Neuronal stem cell (in vitro differentiated cells): ENCODE measurements around the gene NLGN1.

Experiments used
- DNase-seq: peaks from one replicate; pipeline ENCODE4 v3.0.0-alpha.2; 2013; ENCODE audit warnings: low spot score
- H2AFZ ChIP-seq: one replicate; pipeline ENCODE4 v1.6.1; 2013; ENCODE audit warnings: mild to moderate bottlenecking, low read length, inconsistent platforms
- H2AK5ac ChIP-seq: 2 replicates; pipeline ENCODE4 v1.6.1; 2013; ENCODE audit warnings: low read depth, mild to moderate bottlenecking, inconsistent platforms, low read length, moderate library complexity, mixed read lengths
- H2BK120ac ChIP-seq: 2 replicates; pipeline ENCODE4 v1.6.1; 2013; ENCODE audit warnings: low read depth, mild to moderate bottlenecking, inconsistent platforms, low read length, moderate library complexity, mixed read lengths
- H2BK12ac ChIP-seq: one replicate; pipeline ENCODE4 v1.6.1; 2013; ENCODE audit warnings: low read length, inconsistent platforms
- H2BK15ac ChIP-seq: 2 replicates; pipeline ENCODE4 v1.6.1; 2013; ENCODE audit warnings: mild to moderate bottlenecking, low read length, inconsistent platforms, mixed read lengths
- H2BK5ac ChIP-seq: one replicate; pipeline ENCODE4 v1.6.1; 2013; ENCODE audit warnings: inconsistent platforms, mild to moderate bottlenecking, low read length, moderate library complexity
- H3K14ac ChIP-seq: one replicate; pipeline ENCODE4 v1.6.1; 2013; ENCODE audit warnings: low read length, inconsistent platforms
- H3K18ac ChIP-seq: 2 replicates; pipeline ENCODE4 v1.6.1; 2013; ENCODE audit warnings: low read length, inconsistent platforms
- H3K23ac ChIP-seq: 2 replicates; pipeline ENCODE4 v1.6.1; 2013; ENCODE audit warnings: low read depth, mild to moderate bottlenecking, mixed read lengths, low read length, inconsistent platforms; ENCODE audit not compliant: poor library complexity
- H3K27ac ChIP-seq: replicated peaks from 3 replicates; pipeline ENCODE4 v1.5.1; 2013; ENCODE audit warnings: low read length, inconsistent platforms
- H3K27me3 ChIP-seq, 3 experiments: 2 replicates each; pipeline ENCODE4 v1.6.1; 2013; ENCODE audit warnings: low read length in 3 of 3, mild to moderate bottlenecking in 2 of 3, inconsistent platforms in 1 of 3, low read depth in 1 of 3, mixed read lengths in 1 of 3, moderate library complexity in 1 of 3; ENCODE audit not compliant: control insufficient read depth in 3 of 3, insufficient read depth in 3 of 3
- H3K36me3 ChIP-seq, 2 donors: replicated peaks in 1 of 2; 2 replicates each; pipeline ENCODE4 v1.6.1; 2013; ENCODE audit warnings: low read length in 2 of 2; ENCODE audit not compliant: control insufficient read depth in 2 of 2, insufficient read depth in 2 of 2
- H3K4ac ChIP-seq: 2 replicates; pipeline ENCODE4 v1.6.1; 2013; ENCODE audit warnings: inconsistent platforms, mild to moderate bottlenecking, low read length, moderate library complexity
- H3K4me1 ChIP-seq, 2 donors: 1 replicate in 1 of 2; 2 replicates in 1 of 2; pipeline ENCODE4 v1.6.1; 2013; ENCODE audit warnings: low read length in 2 of 2, low read depth in 1 of 2; ENCODE audit not compliant: control insufficient read depth in 2 of 2, insufficient read depth in 1 of 2
- H3K4me2 ChIP-seq: one replicate; pipeline ENCODE4 v1.6.1; 2013; ENCODE audit warnings: mild to moderate bottlenecking, low read length, inconsistent platforms; ENCODE audit not compliant: insufficient read depth, poor library complexity, severe bottlenecking
- H3K4me3 ChIP-seq, 2 donors: 2 replicates each; pipeline ENCODE4 v1.5.1; 2013; ENCODE audit warnings: low read length in 2 of 2, mild to moderate bottlenecking in 2 of 2, inconsistent platforms in 1 of 2, moderate library complexity in 1 of 2
- H3K79me1 ChIP-seq: one replicate; pipeline ENCODE4 v1.6.1; 2013; ENCODE audit warnings: low read depth, mild to moderate bottlenecking, inconsistent platforms, low read length, moderate library complexity
- H3K9ac ChIP-seq: one replicate; pipeline ENCODE4 v1.6.1; 2013; ENCODE audit warnings: mild to moderate bottlenecking, low read depth, low read length, inconsistent platforms; ENCODE audit not compliant: poor library complexity
- H3K9me3 ChIP-seq, 2 donors: replicated peaks in 1 of 2; 2 replicates each; pipeline versions ENCODE3 to v1.6.1; 2013; ENCODE audit warnings: low read length in 2 of 2, mild to moderate bottlenecking in 2 of 2, inconsistent platforms in 1 of 2, low read depth in 1 of 2, mixed read lengths in 1 of 2, moderate library complexity in 1 of 2; ENCODE audit not compliant: control insufficient read depth in 2 of 2, insufficient read depth in 1 of 2
- H4K8ac ChIP-seq: one replicate; pipeline ENCODE4 v1.6.1; 2013; ENCODE audit warnings: low read depth, mild to moderate bottlenecking, inconsistent platforms, low read length, moderate library complexity
- H4K91ac ChIP-seq: one replicate; pipeline ENCODE4 v1.6.1; 2013; ENCODE audit warnings: low read length, low read depth, mild to moderate bottlenecking, inconsistent platforms; ENCODE audit not compliant: poor library complexity
- WGBS, 2 donors: extraction: QIAGEN DNeasy Blood & Tissue Kit; methylation state at CpG; one replicate each; pipeline ENCODE4 v1.1.7; 2013; ENCODE audit warnings: missing lambda C conversion rate in 2 of 2, mixed read lengths in 1 of 2; ENCODE audit not compliant: insufficient read length in 2 of 2, insufficient replicate concordance in 1 of 2; ENCODE audit errors: extremely low coverage in 2 of 2; 5-methylcytosine and 5-hydroxymethylcytosine counted together

The NLGN1 gene

DNA sequence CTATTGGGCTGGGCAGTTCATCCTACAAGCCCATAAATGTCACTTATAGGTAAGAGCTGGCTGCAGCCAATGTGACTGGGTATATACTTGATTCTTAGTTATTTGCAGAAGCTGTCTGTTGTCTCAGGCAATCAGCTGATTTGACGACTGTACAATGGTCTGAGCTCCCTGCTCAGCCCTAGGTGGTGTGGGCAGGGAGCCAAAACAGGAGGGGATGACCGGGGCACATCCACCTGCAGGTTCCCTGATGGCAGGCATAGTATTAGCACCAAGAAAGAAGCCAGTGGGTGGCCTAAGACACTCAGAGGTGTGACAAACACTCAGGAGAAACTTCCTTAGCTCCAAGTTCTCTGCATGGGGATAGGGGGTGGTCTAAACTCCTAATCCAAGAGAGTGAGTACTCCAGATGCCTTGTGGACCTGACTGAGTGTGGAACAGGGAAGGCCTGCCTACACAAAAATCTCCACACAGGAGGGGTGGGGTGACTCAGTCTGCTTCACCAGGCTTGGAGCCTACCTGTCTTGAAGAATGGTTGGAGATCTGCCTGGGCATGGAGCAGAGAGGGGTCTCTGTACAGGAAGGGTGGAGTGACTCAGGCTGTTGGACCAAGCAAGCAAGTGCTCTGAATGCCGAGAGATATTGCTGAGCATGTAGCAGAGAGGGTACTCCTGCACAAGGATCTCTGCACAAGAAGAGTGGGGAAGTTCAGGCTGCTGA lies 771.2 kb downstream of the NLGN1 start:
- H3K4ac ChIP-seq = no peak overlapping the region
- WGBS, 2 donors = no CpG with 5 or more reads among the region's 3 CpGs
- no peak for DNase-seq

DNA sequence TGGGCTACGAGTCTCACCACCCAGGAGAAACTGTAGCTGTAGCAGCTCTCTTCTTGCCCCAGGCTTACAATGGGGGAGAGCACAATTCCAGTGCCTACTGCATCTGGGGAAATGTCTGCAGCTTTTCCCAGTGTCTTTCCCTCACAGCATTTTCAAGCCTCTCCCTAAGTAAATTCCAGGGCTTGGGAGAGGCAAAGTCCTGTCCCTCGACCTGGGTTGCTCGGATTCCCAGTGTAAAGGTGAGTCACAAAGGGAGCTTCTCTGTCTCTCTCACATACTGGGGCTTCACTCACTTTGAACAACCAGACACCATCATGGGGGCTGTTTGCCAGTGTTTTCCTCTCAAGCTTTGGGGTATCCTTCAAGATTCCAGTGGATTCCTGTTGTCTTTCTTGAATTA lies 772.2 kb downstream of the NLGN1 start:
- Histone ChIP-seq H3K9me3 (peaks cover 2 to 6% of the 10 kb centered on the region in 2 donors), H3K27ac (no peak overlapping the region), H4K91ac (no peak overlapping the region), H3K79me1 (peaks cover 3% of the 10 kb centered on the region), H3K23ac (no peak overlapping the region), H2AK5ac (no peak overlapping the region), H2AFZ (no peak overlapping the region), H3K4me3 (no peak overlapping the region), H2BK15ac (no peak overlapping the region), H3K14ac (no peak overlapping the region), H2BK12ac (no peak overlapping the region), H4K8ac (no peak overlapping the region), H3K27me3 (no peaks in the 10 kb centered on the region), H3K36me3 (no peaks in the 10 kb centered on the region), H2BK5ac (no peak overlapping the region), H2BK120ac (no peak overlapping the region), H3K9ac (no peak overlapping the region), H3K4me2 (no peak overlapping the region), H3K18ac (peak overlapping the region; percentile 15), H3K4me1 (peaks cover 0 to 3% of the 10 kb centered on the region in 2 donors), H3K4ac (no peak overlapping the region)
- DNase-seq = no peak
- WGBS, 2 donors = no CpG with 5 or more reads among the region's 3 CpGs

More for the DNA sequence above, 771.2 kb downstream of the NLGN1 start:
- Histone ChIP-seq H2BK120ac (no peak overlapping the region), H3K18ac (peak overlapping the region; percentile 18), H2BK12ac (no peak overlapping the region), H2BK5ac (no peak overlapping the region), H3K9ac (peak overlapping the region; percentile 36), H3K27ac (no peak overlapping the region), H3K9me3 (peaks cover 6 to 12% of the 10 kb centered on the region in 2 donors), H3K79me1 (peaks cover 3% of the 10 kb centered on the region), H3K36me3 (no peaks in the 10 kb centered on the region), H3K23ac (no peak overlapping the region), H3K27me3 (no peaks in the 10 kb centered on the region), H3K14ac (no peak overlapping the region), H4K91ac (no peak overlapping the region), H3K4me2 (no peak overlapping the region), H2AFZ (no peak overlapping the region), H2AK5ac (no peak overlapping the region), H3K4me1 (peaks cover 0 to 3% of the 10 kb centered on the region in 2 donors), H2BK15ac (no peak overlapping the region), H4K8ac (no peak overlapping the region), H3K4me3 (no peak overlapping the region)

DNA sequence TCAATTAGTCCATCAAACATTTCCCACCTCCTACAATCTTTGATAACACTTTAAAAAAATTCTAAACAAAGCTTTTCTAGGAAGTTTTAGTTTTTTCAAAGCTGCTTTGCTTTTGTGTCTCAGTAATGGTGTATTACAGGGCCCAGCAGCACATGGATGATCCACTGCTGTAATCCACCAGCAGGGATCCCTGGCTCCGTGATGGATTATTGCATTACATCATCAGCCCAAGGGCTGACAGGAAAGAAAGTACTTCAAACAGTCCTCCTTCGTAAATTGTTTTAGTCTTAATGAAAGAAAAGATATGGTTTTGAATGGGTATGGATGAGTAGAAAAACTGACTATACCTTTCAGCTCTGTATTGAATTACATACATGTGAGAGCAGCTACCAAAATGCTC lies 772.7 kb downstream of the NLGN1 start:
- no CpG with 5 or more reads among the region's 2 CpGs for WGBS, 2 donors
- Histone ChIP-seq H3K14ac (no peak overlapping the region), H2BK5ac (no peak overlapping the region), H3K27me3 (no peaks in the 10 kb centered on the region), H3K4me1 (peaks cover 0 to 3% of the 10 kb centered on the region in 2 donors), H3K18ac (no peak overlapping the region), H3K9me3 (peaks cover 0 to 6% of the 10 kb centered on the region in 2 donors), H2BK15ac (no peak overlapping the region), H3K4me2 (no peak overlapping the region), H2AFZ (no peak overlapping the region), H3K36me3 (no peaks in the 10 kb centered on the region), H3K9ac (no peak overlapping the region), H3K4me3 (no peak overlapping the region), H3K4ac (no peak overlapping the region), H2BK120ac (no peak overlapping the region), H4K8ac (no peak overlapping the region), H3K27ac (no peak overlapping the region), H2AK5ac (no peak overlapping the region), H4K91ac (no peak overlapping the region), H3K79me1 (peaks cover 3% of the 10 kb centered on the region), H3K23ac (no peak overlapping the region), H2BK12ac (no peak overlapping the region)
- no peak for DNase-seq

DNA sequence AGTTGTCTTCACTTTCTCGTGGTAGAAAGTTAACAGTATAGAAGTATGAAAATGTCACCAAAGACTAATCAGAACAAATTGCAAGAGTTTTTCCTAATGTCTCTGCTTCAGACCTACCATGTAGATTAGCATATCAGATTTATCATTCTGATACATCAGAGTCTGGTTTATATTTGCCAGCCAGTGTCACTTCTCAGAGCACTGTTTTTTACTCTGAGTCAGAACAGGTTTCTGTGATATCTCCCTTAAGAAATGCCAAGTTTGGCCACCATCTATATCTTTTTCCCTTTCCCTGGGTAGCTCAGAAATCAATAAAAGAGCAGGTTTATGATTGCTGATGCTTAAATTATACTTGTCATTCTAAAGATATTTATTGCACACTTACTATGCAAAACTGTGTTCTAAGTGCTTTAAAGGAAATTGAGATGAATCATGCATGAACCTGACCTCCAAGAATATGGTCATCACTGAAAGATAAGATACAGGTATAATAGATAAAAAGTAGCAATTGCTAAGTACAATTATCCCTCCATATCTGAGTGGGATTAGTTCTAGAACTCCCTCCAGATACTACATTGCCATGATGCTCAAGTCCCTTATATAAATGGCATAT lies 788.9 kb downstream of the NLGN1 start:
- WGBS, 2 donors = no CpG with 5 or more reads among the region's 1 CpG
- Histone ChIP-seq H2BK12ac (no peak overlapping the region), H3K4me2 (no peak overlapping the region), H3K4me3 (no peak overlapping the region), H4K91ac (no peak overlapping the region), H2AFZ (no peak overlapping the region), H3K14ac (no peak overlapping the region), H3K36me3 (no peaks in the 10 kb centered on the region), H3K9me3 (no peaks in the 10 kb centered on the region), H2BK120ac (no peak overlapping the region), H3K4ac (no peak overlapping the region), H3K79me1 (no peaks in the 10 kb centered on the region), H3K9ac (no peak overlapping the region), H3K23ac (no peak overlapping the region), H2BK15ac (no peak overlapping the region), H3K18ac (no peak overlapping the region), H3K4me1 (no peaks in the 10 kb centered on the region), H2AK5ac (no peak overlapping the region), H3K27me3 (no peaks in the 10 kb centered on the region), H3K27ac (no peak overlapping the region), H2BK5ac (no peak overlapping the region), H4K8ac (no peak overlapping the region)
- DNase-seq = no peak
